A549 (cell line): ENCODE results near the gene CCR3. TPM values are rescaled to one million over a fixed set of nuclear protein-coding genes. Genes with fewer than 3 reads are reported as not detected.

Experiments
- ATAC-seq, 2 experiments: fragments of 200-7000 bp in 1 of 2; fragments of >200 bp in 1 of 2; cut with Nextera tagmentation in 1 of 2; cut with Tn5 transposase in 1 of 2; 3 replicates each; pipeline versions ENCODE4 v1.8.0 to v1.9.1; 2018 to 2020; ENCODE audit warnings: mild to moderate bottlenecking in 1 of 2, moderate library complexity in 1 of 2
- CTCF ChIA-PET: fragments of 300-600 bp; sonication (Branson Sonifier 250); formaldehyde crosslinking; extraction: SDS; loops from one replicate; lab custom pipeline; 2021; ENCODE audit warnings: antibody characterized with exemption, inconsistent platforms; lab: Yijun Ruan, JAX
- POLR2A ChIA-PET: fragments of 350-600 bp; formaldehyde crosslinking; extraction: SDS; loops from one replicate; lab custom pipeline; 2021; ENCODE audit warnings: antibody characterized with exemption, inconsistent platforms; lab: Yijun Ruan, JAX
- DNase-seq, 2 experiments: peaks; one replicate each; pipeline versions ENCODE4 v3.0.0 to v3.0.0-alpha.2; 2011 to 2016; ENCODE audit warnings: low read depth in 1 of 2, low spot score in 1 of 2
- FAIRE-seq: peaks from 2 replicates; lab custom pipeline; 2011; peaks lifted over from hg19 to GRCh38; lab: Jason Lieb, UNC
- H3K27ac ChIP-seq, 2 experiments: fragments of >200 bp; sonication (Bioruptor Twin); formaldehyde crosslinking; 3 replicates each; pipeline ENCODE4 v1.5.1; 2016 to 2017
- H3K4me1 ChIP-seq: fragments of >200 bp; sonication (Bioruptor Twin); formaldehyde crosslinking; 3 replicates; pipeline ENCODE4 v1.6.1; 2016
- H3K4me2 ChIP-seq: fragments of >200 bp; sonication (Bioruptor Twin); formaldehyde crosslinking; 3 replicates; pipeline ENCODE4 v1.6.1; 2016
- H3K4me3 ChIP-seq: fragments of >200 bp; sonication (Bioruptor Twin); formaldehyde crosslinking; 3 replicates; pipeline ENCODE4 v1.5.1; 2016
- H3K9me3 ChIP-seq: fragments of >200 bp; sonication (Bioruptor Twin); formaldehyde crosslinking; 3 replicates; pipeline ENCODE4 v1.6.1; 2016
- BHLHE40 ChIP-seq: IDR thresholded peaks from 2 replicates; pipeline ENCODE4 v1.6.1; 2012; ENCODE audit warnings: low read depth, low read length, inconsistent platforms
- CBX2 ChIP-seq: fragments of 200-600 bp; sonication (generic); IDR thresholded peaks from 2 replicates; pipeline ENCODE4 v1.6.1; 2016; ENCODE audit warnings: low read depth, mild to moderate bottlenecking, borderline replicate concordance
- CEBPB ChIP-seq, 2 experiments: fragments of >200 bp in 1 of 2; sonication (Bioruptor Twin) in 1 of 2; formaldehyde crosslinking in 1 of 2; IDR thresholded peaks; 2 replicates each; pipeline ENCODE4 v1.6.1; 2012 to 2016
- CHD4 ChIP-seq: fragments of 200-600 bp; sonication (generic); IDR thresholded peaks from 2 replicates; pipeline ENCODE4 v1.6.1; 2016; ENCODE audit warnings: antibody characterized with exemption, mild to moderate bottlenecking, borderline replicate concordance
- GATA3 ChIP-seq: IDR thresholded peaks from 2 replicates; pipeline ENCODE4 v1.6.1; 2012; ENCODE audit warnings: borderline replicate concordance
- HOXB5 ChIP-seq: fragments of 250-450 bp; sonication (Bioruptor Pico); IDR thresholded peaks from 2 replicates; pipeline ENCODE4 v1.5.0; 2020; ENCODE audit warnings: mild to moderate bottlenecking, moderate library complexity
- NR3C1 ChIP-seq: fragments of >200 bp; sonication (Bioruptor Twin); formaldehyde crosslinking; IDR thresholded peaks from 3 replicates; pipeline ENCODE4 v1.6.1; 2017
- PBX3 ChIP-seq: IDR thresholded peaks from 2 replicates; pipeline ENCODE4 v1.6.1; 2012
- POLR2A ChIP-seq: IDR thresholded peaks from 2 replicates; pipeline ENCODE4 v1.6.1; 2012; ENCODE audit warnings: mild to moderate bottlenecking, low read length
- POLR2AphosphoS2 ChIP-seq: conservative IDR thresholded peaks from 2 replicates; pipeline ENCODE4 v1.6.1; 2012; ENCODE audit warnings: low read length, improper control_type of control experiment, inconsistent platforms
- RCOR1 ChIP-seq: fragments of 150-350 bp; IDR thresholded peaks from 2 replicates; pipeline ENCODE4 v1.6.1; 2014; ENCODE audit warnings: antibody characterized with exemption, low read length, low read depth
- RFX5 ChIP-seq: fragments of 450-650 bp; IDR thresholded peaks from 2 replicates; pipeline ENCODE4 v1.7.1; 2014; ENCODE audit warnings: antibody characterized with exemption, mild to moderate bottlenecking, moderate library complexity
- TP53 ChIP-seq: fragments of 250-450 bp; sonication (Bioruptor Pico); IDR thresholded peaks from 2 replicates; pipeline ENCODE4 v1.5.0; 2021; ENCODE audit warnings: mild to moderate bottlenecking, moderate library complexity
- ZC3H11A ChIP-seq: fragments of 450-650 bp; IDR thresholded peaks from 2 replicates; pipeline ENCODE4 v1.6.1; 2014; ENCODE audit warnings: antibody characterized with exemption, mild to moderate bottlenecking
- ZSCAN20 ChIP-seq: fragments of 250-450 bp; sonication (Bioruptor Pico); IDR thresholded peaks from 2 replicates; pipeline ENCODE4 v1.8.0; 2022; ENCODE audit warnings: mild to moderate bottlenecking, moderate library complexity
- WGBS: methylation state at CpG from one replicate; pipeline ENCODE4 v1.1.6; 2017; ENCODE audit errors: missing lambda C conversion rate; 5-methylcytosine and 5-hydroxymethylcytosine counted together
- polyA plus RNA-seq, 4 experiments: library from polyadenylated mRNA; depleted of rRNA in 3 of 4; stranded (reverse); fragments of >200 nt; fragmentation: RNase III in 1 of 4; extraction: RNeasy Plus Mini Kit Qiagen cat#74134 plus additional on column Dnase treatment in 1 of 4; gene quantifications; 2 replicates in 3 of 4; 3 replicates in 1 of 4; pipeline ENCODE4 v1.2.3, GENCODE V29; 2011 to 2017
- TF ChIP-seq, protein P1 (sequence below): IDR thresholded peaks from 2 replicates; pipeline ENCODE4 v1.6.1; 2012
- TF ChIP-seq, protein P2 (sequence below): IDR thresholded peaks from 2 replicates; pipeline ENCODE4 v1.6.1; 2012; ENCODE audit warnings: low read depth, borderline replicate concordance
- TF ChIP-seq, protein P3 (sequence below): fragments of >200 bp; sonication (Bioruptor Twin); formaldehyde crosslinking; IDR thresholded peaks from 2 replicates; pipeline ENCODE4 v1.6.1; 2016
- TF ChIP-seq, protein P4 (sequence below): fragments of 200-600 bp; sonication (generic); IDR thresholded peaks from 2 replicates; pipeline ENCODE4 v1.6.1; 2016; ENCODE audit warnings: antibody characterized with exemption, mild to moderate bottlenecking, moderate library complexity

CCR3 gene
- polyA plus RNA-seq, 2 of the 4 experiments (the other 2 are of a cell fraction), result not detected

- Histone ChIP-seq H3K9me3 (no peaks in the 10 kb centered on the region), H3K4me3 (no peak overlapping the region), H3K4me1 (no peaks in the 10 kb centered on the region), H3K27ac (no peak overlapping the region), H3K4me2 (no peak overlapping the region)
- FAIRE-seq (no peak), ATAC-seq (no peak), DNase-seq (no peak)
- CTCF ChIA-PET, result no interaction called here
- POLR2A ChIA-PET, result no interaction called here
- TF ChIP-seq, protein P1, sequence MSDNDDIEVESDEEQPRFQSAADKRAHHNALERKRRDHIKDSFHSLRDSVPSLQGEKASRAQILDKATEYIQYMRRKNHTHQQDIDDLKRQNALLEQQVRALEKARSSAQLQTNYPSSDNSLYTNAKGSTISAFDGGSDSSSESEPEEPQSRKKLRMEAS, result no peak
- TF ChIP-seq CBX2, result no peak
- TF ChIP-seq ZC3H11A, result no peak
- TF ChIP-seq TP53, result no peak
- TF ChIP-seq, protein P2, sequence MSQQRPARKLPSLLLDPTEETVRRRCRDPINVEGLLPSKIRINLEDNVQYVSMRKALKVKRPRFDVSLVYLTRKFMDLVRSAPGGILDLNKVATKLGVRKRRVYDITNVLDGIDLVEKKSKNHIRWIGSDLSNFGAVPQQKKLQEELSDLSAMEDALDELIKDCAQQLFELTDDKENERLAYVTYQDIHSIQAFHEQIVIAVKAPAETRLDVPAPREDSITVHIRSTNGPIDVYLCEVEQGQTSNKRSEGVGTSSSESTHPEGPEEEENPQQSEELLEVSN, result no peak
- 43% methylated on average over 2 of the region's 2 CpGs for WGBS
Measured at GRCh38 chr3:46282696-46283095, 40.4 kb downstream of the CCR3 start.

- Histone ChIP-seq H3K4me3 (no peak overlapping the region), H3K4me2 (no peak overlapping the region), H3K4me1 (no peaks in the 10 kb centered on the region), H3K9me3 (no peaks in the 10 kb centered on the region), H3K27ac (no peak overlapping the region)
- DNase-seq (no peak), ATAC-seq (no peak), FAIRE-seq (no peak)
- ChIA-PET CTCF (interaction anchor here (0.6 kb wide), 1 partner anchor 70 kb away, joined by 3 read pairs; no protein-coding TSS in a partner anchor), POLR2A (no interaction called here)
- 26% methylated on average over 2 of the region's 2 CpGs for WGBS
- TF ChIP-seq GATA3 (no peak), CEBPB (IDR thresholded peaks at IDR 0.05) (no peak), RFX5 (no peak), PBX3 (no peak), ZSCAN20 (no peak), BHLHE40 (no peak), TP53 (no peak), NR3C1 (no peak), POLR2A (no peak), POLR2AphosphoS2 (no peak), RCOR1 (no peak), CHD4 (no peak), HOXB5 (CRISPR knock-in tag) (no peak)
- TF ChIP-seq, protein P3, sequence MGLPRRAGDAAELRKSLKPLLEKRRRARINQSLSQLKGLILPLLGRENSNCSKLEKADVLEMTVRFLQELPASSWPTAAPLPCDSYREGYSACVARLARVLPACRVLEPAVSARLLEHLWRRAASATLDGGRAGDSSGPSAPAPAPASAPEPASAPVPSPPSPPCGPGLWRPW, result no peak
- TF ChIP-seq, protein P4, sequence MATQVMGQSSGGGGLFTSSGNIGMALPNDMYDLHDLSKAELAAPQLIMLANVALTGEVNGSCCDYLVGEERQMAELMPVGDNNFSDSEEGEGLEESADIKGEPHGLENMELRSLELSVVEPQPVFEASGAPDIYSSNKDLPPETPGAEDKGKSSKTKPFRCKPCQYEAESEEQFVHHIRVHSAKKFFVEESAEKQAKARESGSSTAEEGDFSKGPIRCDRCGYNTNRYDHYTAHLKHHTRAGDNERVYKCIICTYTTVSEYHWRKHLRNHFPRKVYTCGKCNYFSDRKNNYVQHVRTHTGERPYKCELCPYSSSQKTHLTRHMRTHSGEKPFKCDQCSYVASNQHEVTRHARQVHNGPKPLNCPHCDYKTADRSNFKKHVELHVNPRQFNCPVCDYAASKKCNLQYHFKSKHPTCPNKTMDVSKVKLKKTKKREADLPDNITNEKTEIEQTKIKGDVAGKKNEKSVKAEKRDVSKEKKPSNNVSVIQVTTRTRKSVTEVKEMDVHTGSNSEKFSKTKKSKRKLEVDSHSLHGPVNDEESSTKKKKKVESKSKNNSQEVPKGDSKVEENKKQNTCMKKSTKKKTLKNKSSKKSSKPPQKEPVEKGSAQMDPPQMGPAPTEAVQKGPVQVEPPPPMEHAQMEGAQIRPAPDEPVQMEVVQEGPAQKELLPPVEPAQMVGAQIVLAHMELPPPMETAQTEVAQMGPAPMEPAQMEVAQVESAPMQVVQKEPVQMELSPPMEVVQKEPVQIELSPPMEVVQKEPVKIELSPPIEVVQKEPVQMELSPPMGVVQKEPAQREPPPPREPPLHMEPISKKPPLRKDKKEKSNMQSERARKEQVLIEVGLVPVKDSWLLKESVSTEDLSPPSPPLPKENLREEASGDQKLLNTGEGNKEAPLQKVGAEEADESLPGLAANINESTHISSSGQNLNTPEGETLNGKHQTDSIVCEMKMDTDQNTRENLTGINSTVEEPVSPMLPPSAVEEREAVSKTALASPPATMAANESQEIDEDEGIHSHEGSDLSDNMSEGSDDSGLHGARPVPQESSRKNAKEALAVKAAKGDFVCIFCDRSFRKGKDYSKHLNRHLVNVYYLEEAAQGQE, result no peak
Measured at GRCh38 chr3:46283881-46284450, 41.7 kb downstream of the CCR3 start.
